Activated T-helper 17 cell treated with anti-CD3 and anti-CD28 coated beads, Interleukin-2, amount 50 U/mL, for 72 hours (primary cell): ENCODE data around the gene LYVE1. TPM values are rescaled to one million over a fixed set of nuclear protein-coding genes. Genes with fewer than 3 reads are reported as not detected.

Experiments
- ATAC-seq: fragments of 150-1000 bp; cut with Tn5 transposase; replicated peaks from 2 replicates; pipeline ENCODE4 v1.10.0; 2021; ENCODE audit warnings: mild to moderate bottlenecking, moderate library complexity
- H3K27ac Mint-ChIP-seq: one replicate; pipeline ENCODE4 v1.8.0; 2022; ENCODE audit warnings: mixed read lengths
- H3K27me3 Mint-ChIP-seq: one replicate; pipeline ENCODE4 v1.8.0; 2022; ENCODE audit warnings: mixed read lengths
- H3K36me3 Mint-ChIP-seq: one replicate; pipeline ENCODE4 v1.8.0; 2022; ENCODE audit warnings: low read depth, mild to moderate bottlenecking, mixed read lengths
- H3K4me1 Mint-ChIP-seq: one replicate; pipeline ENCODE4 v1.8.0; 2022; ENCODE audit warnings: mixed read lengths
- H3K4me3 Mint-ChIP-seq: one replicate; pipeline ENCODE4 v1.8.0; 2022; ENCODE audit warnings: mild to moderate bottlenecking, mixed read lengths
- H3K9me3 Mint-ChIP-seq: one replicate; pipeline ENCODE4 v1.8.0; 2022; ENCODE audit warnings: mixed read lengths
- total RNA-seq, 2 donors: library from RNA; stranded (reverse); gene quantifications; one replicate each; pipeline ENCODE4 v1.2.3, GENCODE V29; 2022

Gene LYVE1
- total RNA-seq, 2 donors from 2014 or later = not detected

DNA sequence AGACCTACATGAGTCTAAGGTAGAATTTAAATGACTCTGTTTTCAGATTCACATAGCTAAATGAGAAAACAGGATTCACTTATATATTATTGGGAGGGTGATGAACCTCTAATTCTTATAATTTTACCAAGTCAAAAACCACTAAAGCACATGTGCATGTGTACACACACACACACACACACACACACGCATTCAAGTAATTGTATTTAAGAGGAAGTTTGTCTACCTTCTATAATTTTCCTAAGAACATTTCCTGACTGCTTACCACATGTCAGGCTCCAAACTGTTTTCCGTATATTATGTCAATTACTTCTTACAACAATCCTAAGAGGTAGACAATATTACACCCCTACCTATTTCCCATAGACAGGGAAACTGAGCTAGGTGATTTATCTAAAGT lies 34.1 kb downstream of the LYVE1 start:
- H3K4me1 Mint-ChIP-seq = peaks cover 5% of the 10 kb centered on the region
- H3K36me3 Mint-ChIP-seq = peaks cover 38% of the 10 kb centered on the region
- no peak for ATAC-seq
- H3K4me3 Mint-ChIP-seq = no peak overlapping the region
- no peak overlapping the region for H3K27ac Mint-ChIP-seq
- H3K9me3 Mint-ChIP-seq = no peaks in the 10 kb centered on the region
- no peaks in the 10 kb centered on the region for H3K27me3 Mint-ChIP-seq

GRCh38 chr11:10533323-10533722 lies 35.1 kb downstream of the LYVE1 start:
- H3K9me3 Mint-ChIP-seq = no peaks in the 10 kb centered on the region
- no peak overlapping the region for H3K27ac Mint-ChIP-seq
- H3K27me3 Mint-ChIP-seq = no peaks in the 10 kb centered on the region
- peaks cover 48% of the 10 kb centered on the region for H3K36me3 Mint-ChIP-seq
- peaks cover 5% of the 10 kb centered on the region for H3K4me1 Mint-ChIP-seq
- no peak for ATAC-seq
- H3K4me3 Mint-ChIP-seq = no peak overlapping the region

DNA sequence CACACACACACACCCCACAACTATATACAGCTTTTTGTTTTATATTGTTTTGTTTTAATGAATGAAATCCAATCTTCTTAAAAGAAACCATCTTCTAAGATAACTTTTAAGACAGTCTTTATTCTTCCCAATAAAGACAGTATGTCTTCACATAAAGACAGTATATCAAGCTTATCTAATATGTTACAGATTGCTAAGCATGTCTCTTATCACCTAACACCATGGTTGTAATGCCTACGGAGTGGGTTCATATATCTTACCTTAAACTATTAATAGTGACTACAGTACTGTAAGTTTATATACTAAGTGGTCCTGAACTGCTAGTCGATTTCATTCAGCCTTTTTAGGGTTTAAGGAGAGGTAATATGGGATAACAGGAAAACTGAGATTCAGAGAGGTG lies 35.9 kb downstream of the LYVE1 start:
- peaks cover 50% of the 10 kb centered on the region for H3K36me3 Mint-ChIP-seq
- no peak for ATAC-seq
- H3K4me1 Mint-ChIP-seq = peaks cover 7% of the 10 kb centered on the region
- H3K27me3 Mint-ChIP-seq = no peaks in the 10 kb centered on the region
- H3K27ac Mint-ChIP-seq = no peak overlapping the region
- no peaks in the 10 kb centered on the region for H3K9me3 Mint-ChIP-seq
- no peak overlapping the region for H3K4me3 Mint-ChIP-seq

DNA sequence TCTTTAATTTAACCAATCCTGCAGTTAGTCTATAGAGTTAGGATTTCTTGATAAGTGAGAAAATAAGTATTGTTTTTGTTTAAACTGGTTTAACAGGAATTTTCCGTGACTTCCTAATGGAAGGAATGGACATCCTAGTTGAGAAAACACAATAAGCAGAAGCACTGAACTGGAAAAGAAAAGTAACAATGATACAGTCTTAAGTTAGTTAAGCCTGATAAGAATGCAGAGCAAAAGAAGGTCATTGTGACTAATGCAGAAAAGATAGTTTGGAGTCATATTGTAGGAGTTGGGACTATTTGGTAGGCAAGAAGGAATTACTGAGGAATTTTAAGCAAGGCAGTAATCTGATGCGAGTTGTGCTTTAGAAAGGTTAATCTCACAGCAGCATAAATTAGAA lies 39.2 kb downstream of the LYVE1 start:
- Mint-ChIP-seq H3K4me1 (peaks cover 12% of the 10 kb centered on the region), H3K27ac (no peak overlapping the region), H3K36me3 (peaks cover 78% of the 10 kb centered on the region), H3K4me3 (no peak overlapping the region), H3K27me3 (no peaks in the 10 kb centered on the region), H3K9me3 (no peaks in the 10 kb centered on the region)
- no peak for ATAC-seq

- H3K9me3 Mint-ChIP-seq = no peaks in the 10 kb centered on the region
- peaks cover 83% of the 10 kb centered on the region for H3K36me3 Mint-ChIP-seq
- no peak overlapping the region for H3K4me3 Mint-ChIP-seq
- no peak for ATAC-seq
- H3K27ac Mint-ChIP-seq = no peak overlapping the region
- H3K27me3 Mint-ChIP-seq = no peaks in the 10 kb centered on the region
- H3K4me1 Mint-ChIP-seq = peaks cover 12% of the 10 kb centered on the region
Observed at GRCh38 chr11:10528121-10528520, 40.3 kb downstream of the LYVE1 start.

DNA sequence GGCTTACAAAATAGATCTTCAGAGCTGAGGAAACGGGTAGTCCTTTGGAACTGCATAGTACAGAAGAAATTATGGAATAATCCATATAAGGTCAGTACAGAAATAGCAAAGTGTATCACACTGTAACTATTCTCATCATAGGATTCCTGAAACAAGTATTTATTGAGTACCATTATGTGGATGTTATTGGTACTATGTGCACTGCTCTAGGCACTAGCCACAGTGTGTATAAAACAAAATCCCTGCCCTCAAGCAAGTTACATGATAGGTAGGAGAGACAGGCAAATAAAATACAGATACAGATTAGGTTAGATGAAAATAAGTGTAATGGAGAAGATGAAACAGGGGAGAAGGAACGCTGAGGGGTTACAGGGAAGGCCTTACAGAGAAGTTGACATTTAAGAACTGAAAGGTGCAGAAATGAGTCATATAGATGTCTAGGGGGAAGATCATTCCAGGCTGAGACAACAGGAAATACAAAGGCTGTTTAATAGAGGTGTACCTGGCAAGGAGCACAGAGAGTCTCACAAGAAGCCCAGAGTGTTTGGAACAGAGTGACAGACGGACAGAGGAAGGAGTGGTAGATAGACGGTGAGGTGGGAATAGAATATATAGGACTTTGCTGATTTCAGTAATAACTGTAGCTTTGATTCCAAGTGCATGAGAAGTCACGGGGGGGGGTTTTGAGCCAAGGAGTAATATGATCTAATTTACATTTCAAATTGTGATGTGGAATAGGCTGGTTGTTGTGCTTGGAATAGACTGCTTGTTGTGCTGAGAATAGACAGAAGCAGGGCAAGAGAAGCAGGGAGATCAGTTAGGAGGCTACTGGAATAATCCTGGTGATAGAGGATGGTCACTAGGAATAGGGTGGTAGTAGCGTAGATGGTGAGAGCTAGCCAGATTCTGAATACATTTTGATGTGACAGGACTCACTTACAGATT lies 41.2 kb downstream of the LYVE1 start:
- ATAC-seq = peak; percentile 99
- Mint-ChIP-seq H3K4me1 (peaks cover 12% of the 10 kb centered on the region), H3K4me3 (peak overlapping the region; percentile 47)

DNA sequence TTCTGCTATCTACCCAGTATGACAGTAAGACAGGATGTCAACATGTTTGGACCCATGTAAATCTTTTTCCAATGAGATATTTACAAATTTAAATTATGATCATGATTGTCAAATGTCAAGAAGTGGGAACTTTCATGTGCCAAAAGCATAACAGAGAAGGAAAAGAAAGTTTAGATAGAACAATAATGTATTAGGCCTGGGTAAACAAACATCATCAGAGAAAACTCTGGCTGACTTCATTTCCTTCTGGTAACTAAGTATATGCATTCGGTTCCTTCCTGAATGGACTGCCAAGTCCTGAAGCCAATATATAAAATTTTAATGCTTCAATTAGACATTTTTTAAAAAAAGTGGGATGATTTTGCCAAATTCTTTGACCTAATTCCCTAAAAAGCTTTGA lies 44.0 kb downstream of the LYVE1 start:
- no peak overlapping the region for H3K27ac Mint-ChIP-seq
- H3K4me3 Mint-ChIP-seq = no peak overlapping the region
- H3K4me1 Mint-ChIP-seq = peaks cover 12% of the 10 kb centered on the region
- peaks cover 64% of the 10 kb centered on the region for H3K36me3 Mint-ChIP-seq
- H3K27me3 Mint-ChIP-seq = no peaks in the 10 kb centered on the region
- H3K9me3 Mint-ChIP-seq = no peaks in the 10 kb centered on the region
- ATAC-seq = no peak

More for the DNA sequence above, 41.2 kb downstream of the LYVE1 start:
- peak overlapping the region; percentile 75 for H3K27ac Mint-ChIP-seq
- no peaks in the 10 kb centered on the region for H3K9me3 Mint-ChIP-seq
- no peaks in the 10 kb centered on the region for H3K27me3 Mint-ChIP-seq
- peaks cover 76% of the 10 kb centered on the region for H3K36me3 Mint-ChIP-seq

DNA sequence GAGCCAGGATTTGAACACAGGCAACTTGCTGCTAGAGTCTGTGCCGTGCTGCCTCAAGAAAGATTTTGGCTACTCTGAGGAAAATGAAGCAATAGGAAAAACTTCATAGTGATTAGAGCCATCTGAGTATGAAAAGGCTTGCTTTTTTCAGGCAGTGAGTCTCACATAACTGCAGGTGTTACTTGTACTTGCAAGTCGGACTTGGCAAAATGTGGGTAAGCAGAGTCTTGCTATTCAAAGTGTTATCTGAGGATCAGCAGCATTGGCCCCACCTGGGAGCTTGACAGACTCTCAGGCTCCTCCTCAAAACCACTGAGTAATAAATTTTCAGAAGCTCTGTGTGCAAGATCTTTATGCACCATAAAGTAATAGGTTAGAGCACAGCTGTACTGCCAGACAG lies 45.5 kb downstream of the LYVE1 start:
- H3K27ac Mint-ChIP-seq = no peak overlapping the region
- peaks cover 68% of the 10 kb centered on the region for H3K36me3 Mint-ChIP-seq
- no peaks in the 10 kb centered on the region for H3K27me3 Mint-ChIP-seq
- ATAC-seq = no peak
- no peak overlapping the region for H3K4me3 Mint-ChIP-seq
- no peaks in the 10 kb centered on the region for H3K9me3 Mint-ChIP-seq
- peaks cover 12% of the 10 kb centered on the region for H3K4me1 Mint-ChIP-seq

DNA sequence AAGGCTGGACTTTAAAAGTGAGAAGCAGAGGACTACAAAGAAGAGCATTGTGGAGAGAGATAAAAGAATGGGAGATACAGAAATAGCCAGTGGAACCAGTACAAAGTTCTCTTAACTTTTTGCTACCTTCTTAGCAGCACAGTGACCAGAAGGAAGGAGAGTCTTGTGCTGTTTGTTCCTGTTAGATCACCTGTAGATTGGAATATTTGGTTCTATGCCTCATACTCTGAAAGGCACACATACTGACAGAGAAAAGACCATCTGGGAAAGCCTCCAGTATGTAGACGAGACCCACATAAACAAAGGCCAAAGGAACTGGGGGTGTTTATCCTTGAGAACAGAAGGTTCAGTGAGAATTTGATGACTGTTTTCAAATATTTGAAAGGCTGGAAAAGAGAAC lies 46.2 kb downstream of the LYVE1 start:
- H3K9me3 Mint-ChIP-seq = no peaks in the 10 kb centered on the region
- H3K4me1 Mint-ChIP-seq = peaks cover 7% of the 10 kb centered on the region
- H3K36me3 Mint-ChIP-seq = peaks cover 70% of the 10 kb centered on the region
- H3K4me3 Mint-ChIP-seq = no peak overlapping the region
- no peaks in the 10 kb centered on the region for H3K27me3 Mint-ChIP-seq
- peak overlapping the region; percentile 8 for H3K27ac Mint-ChIP-seq
- no peak for ATAC-seq

DNA sequence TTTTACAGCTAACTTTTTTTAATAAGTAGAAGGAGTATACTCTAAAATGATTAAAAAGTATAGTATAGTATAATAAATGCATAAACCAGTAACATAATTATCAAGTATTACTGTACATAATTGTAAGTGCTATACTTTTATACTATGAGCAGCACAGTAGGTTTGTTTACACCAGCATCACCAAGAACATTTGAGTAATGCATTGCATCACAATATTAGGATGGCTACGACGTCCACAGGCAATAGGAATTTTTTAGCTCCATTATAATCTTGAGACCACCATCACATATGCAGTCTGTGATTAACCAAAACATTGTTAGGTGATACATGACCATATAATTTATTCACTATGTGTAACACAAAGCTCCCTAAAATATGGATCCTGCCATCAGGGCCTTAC lies 47.9 kb downstream of the LYVE1 start:
- H3K27me3 Mint-ChIP-seq = no peaks in the 10 kb centered on the region
- peaks cover 71% of the 10 kb centered on the region for H3K36me3 Mint-ChIP-seq
- no peak overlapping the region for H3K4me3 Mint-ChIP-seq
- H3K4me1 Mint-ChIP-seq = no peaks in the 10 kb centered on the region
- H3K27ac Mint-ChIP-seq = no peak overlapping the region
- H3K9me3 Mint-ChIP-seq = no peaks in the 10 kb centered on the region
- no peak for ATAC-seq

GRCh38 chr11:10519630-10520029 lies 48.8 kb downstream of the LYVE1 start:
- H3K27ac Mint-ChIP-seq = no peak overlapping the region
- ATAC-seq = no peak
- peaks cover 71% of the 10 kb centered on the region for H3K36me3 Mint-ChIP-seq
- no peaks in the 10 kb centered on the region for H3K27me3 Mint-ChIP-seq
- no peaks in the 10 kb centered on the region for H3K4me1 Mint-ChIP-seq
- H3K9me3 Mint-ChIP-seq = no peaks in the 10 kb centered on the region
- no peak overlapping the region for H3K4me3 Mint-ChIP-seq

GRCh38 chr11:10518891-10519290 lies 49.6 kb downstream of the LYVE1 start:
- no peak overlapping the region for H3K27ac Mint-ChIP-seq
- no peaks in the 10 kb centered on the region for H3K27me3 Mint-ChIP-seq
- H3K4me3 Mint-ChIP-seq = no peak overlapping the region
- H3K9me3 Mint-ChIP-seq = no peaks in the 10 kb centered on the region
- peaks cover 71% of the 10 kb centered on the region for H3K36me3 Mint-ChIP-seq
- no peaks in the 10 kb centered on the region for H3K4me1 Mint-ChIP-seq
- no peak for ATAC-seq

DNA sequence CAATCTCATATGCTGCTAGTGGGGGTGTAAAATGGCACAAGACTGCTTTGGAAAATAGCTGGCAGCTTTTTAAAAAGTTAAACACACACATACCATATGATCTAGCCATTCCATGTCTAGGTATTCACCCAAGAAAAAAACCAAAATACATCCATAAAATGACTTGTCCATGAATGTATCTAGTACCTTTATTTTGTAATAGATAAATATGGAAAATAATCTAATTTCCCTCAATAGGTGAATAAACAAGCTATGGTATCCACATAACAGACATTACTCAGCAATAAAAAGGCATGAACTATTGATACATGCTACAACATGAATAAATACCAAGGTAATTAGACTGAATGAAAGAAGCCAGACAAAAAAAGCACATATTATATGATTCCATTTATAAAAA lies 50.3 kb downstream of the LYVE1 start:
- Mint-ChIP-seq H3K4me3 (no peak overlapping the region), H3K36me3 (peaks cover 72% of the 10 kb centered on the region), H3K27ac (no peak overlapping the region), H3K27me3 (no peaks in the 10 kb centered on the region), H3K4me1 (no peaks in the 10 kb centered on the region), H3K9me3 (no peaks in the 10 kb centered on the region)
- no peak for ATAC-seq

- ATAC-seq = no peak
Observed at GRCh38 chr11:10515418-10515817, 53.0 kb downstream of the LYVE1 start.

DNA sequence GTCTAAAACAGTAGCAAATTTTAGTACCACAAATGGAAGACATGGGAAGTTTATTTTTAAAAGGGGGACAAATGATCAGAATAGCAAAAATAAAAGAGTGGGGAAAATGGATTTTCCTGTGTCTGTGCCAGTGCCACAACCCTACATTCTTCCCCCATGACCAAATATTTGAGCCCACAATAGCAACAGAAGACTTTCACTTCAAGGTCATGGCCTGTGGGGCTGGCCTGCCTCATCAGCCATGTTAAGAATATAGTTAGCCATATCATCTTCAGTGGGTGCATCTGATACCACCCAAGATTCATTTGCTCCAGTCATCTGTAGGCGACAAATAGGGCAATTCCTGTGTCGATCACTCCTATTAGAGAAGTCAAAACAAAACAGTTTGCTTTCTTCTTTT lies 53.8 kb downstream of the LYVE1 start:
- Mint-ChIP-seq H3K27ac (no peak overlapping the region), H3K4me1 (no peaks in the 10 kb centered on the region), H3K9me3 (no peaks in the 10 kb centered on the region), H3K27me3 (no peaks in the 10 kb centered on the region), H3K4me3 (no peak overlapping the region), H3K36me3 (peaks cover 64% of the 10 kb centered on the region)
- ATAC-seq = no peak

More at GRCh38 chr11:10515418-10515817, 53.0 kb downstream of the LYVE1 start:
- no peak overlapping the region for H3K27ac Mint-ChIP-seq
- no peak overlapping the region for H3K4me3 Mint-ChIP-seq
- no peaks in the 10 kb centered on the region for H3K27me3 Mint-ChIP-seq
- H3K9me3 Mint-ChIP-seq = no peaks in the 10 kb centered on the region
- H3K36me3 Mint-ChIP-seq = peaks cover 64% of the 10 kb centered on the region
- H3K4me1 Mint-ChIP-seq = no peaks in the 10 kb centered on the region
